Caco-2 (cell line): ENCODE measurements around the gene MAPK11. TPM values are rescaled to one million over a fixed set of nuclear protein-coding genes. Genes with fewer than 3 reads are reported as not detected.

Experiments used
- BruUV-seq: library from RNA; stranded (reverse); fragments of 400-500 nt; replicated peaks from 2 replicates; lab custom pipeline; 2021; lab: Mats Ljungman, UMichigan
- CTCF ChIA-PET: fragments of 300-600 bp; sonication (Branson Sonifier 250); formaldehyde crosslinking; loops from one replicate; lab custom pipeline; 2022; ENCODE audit warnings: antibody characterized with exemption; lab: Charles Lee
- POLR2A ChIA-PET: fragments of 300-600 bp; sonication (Branson Sonifier 250); formaldehyde crosslinking; loops from one replicate; lab custom pipeline; 2022; ENCODE audit warnings: antibody characterized with exemption; lab: Charles Lee
- DNase-seq, 2 experiments: peaks; one replicate each; pipeline versions ENCODE4 v3.0.0 to v3.0.0-alpha.2; 2020 to 2022
- H3K27me3 ChIP-seq: replicated peaks from 2 replicates; pipeline ENCODE4 v1.6.0; 2011; ENCODE audit warnings: low read length; ENCODE audit not compliant: control insufficient read depth, insufficient read depth
- H3K36me3 ChIP-seq: 2 replicates; pipeline ENCODE4 v1.5.1; 2011; ENCODE audit warnings: low read length; ENCODE audit not compliant: control insufficient read depth, insufficient read depth
- H3K4me1 ChIP-seq: fragments of 250-450 bp; sonication (Bioruptor Pico); 2 replicates; pipeline ENCODE4 v1.5.1; 2020; ENCODE audit warnings: mild to moderate bottlenecking
- H3K4me3 ChIP-seq: 2 replicates; pipeline ENCODE4 v1.5.1; 2011; ENCODE audit warnings: low read depth, mild to moderate bottlenecking, control low read depth, low read length
- H3K9me3 ChIP-seq: fragments of 250-450 bp; sonication (Bioruptor Pico); 2 replicates; pipeline ENCODE4 v1.5.1; 2020; ENCODE audit warnings: mild to moderate bottlenecking, moderate library complexity
- H3K27ac Mint-ChIP-seq: one replicate; pipeline ENCODE4 v1.8.0; 2022; ENCODE audit warnings: mixed read lengths; ENCODE audit not compliant: unreplicated experiment
- H3K27me3 Mint-ChIP-seq: one replicate; pipeline ENCODE4 v1.8.0; 2022; ENCODE audit warnings: mixed read lengths; ENCODE audit not compliant: insufficient read depth, unreplicated experiment
- H3K36me3 Mint-ChIP-seq: one replicate; pipeline ENCODE4 v1.8.0; 2022; ENCODE audit warnings: mild to moderate bottlenecking, mixed read lengths; ENCODE audit not compliant: insufficient read depth, unreplicated experiment
- H3K4me1 Mint-ChIP-seq: one replicate; pipeline ENCODE4 v1.8.0; 2022; ENCODE audit warnings: low read depth, mixed read lengths; ENCODE audit not compliant: unreplicated experiment
- H3K4me3 Mint-ChIP-seq: one replicate; pipeline ENCODE4 v1.8.0; 2022; ENCODE audit warnings: mild to moderate bottlenecking, moderate library complexity, mixed read lengths; ENCODE audit not compliant: unreplicated experiment
- H3K9me3 Mint-ChIP-seq: one replicate; pipeline ENCODE4 v1.8.0; 2022; ENCODE audit warnings: mixed read lengths; ENCODE audit not compliant: unreplicated experiment
- intact Hi-C: fragments of 100-400 bp; cut with micrococcal nuclease; formaldehyde crosslinking; loops from one replicate; pipeline ENCODE4 v1.10.0; 2022; ENCODE audit not compliant: unreplicated experiment
- total RNA-seq: library from RNA; stranded (reverse); gene quantifications from 2 replicates; pipeline ENCODE4 v1.2.3, GENCODE V29; 2022
- TF ChIP-seq, protein P1 (sequence below), 2 experiments: fragments of 200-600 bp in 1 of 2; IDR thresholded peaks; 1 replicate in 1 of 2; 2 replicates in 1 of 2; pipeline versions ENCODE4 v1.5.1 to v1.8.0; 2011 to 2022; ENCODE audit warnings: antibody characterized with exemption in 1 of 2, control low read depth in 1 of 2, inconsistent platforms in 1 of 2, low read depth in 1 of 2, low read length in 1 of 2, mild to moderate bottlenecking in 1 of 2, moderate library complexity in 1 of 2; ENCODE audit not compliant: insufficient read depth in 1 of 2, severe bottlenecking in 1 of 2, unreplicated experiment in 1 of 2

The MAPK11 gene
- total RNA-seq, 1 experiment from 2014 or later = 1.3 TPM

- Mint-ChIP-seq H3K36me3 (peaks cover 68% of the 10 kb centered on the region), H3K27ac (no peak overlapping the region), H3K4me1 (no peaks in the 10 kb centered on the region), H3K27me3 (no peaks in the 10 kb centered on the region), H3K4me3 (no peak overlapping the region), H3K9me3 (no peaks in the 10 kb centered on the region)
- BruUV-seq = no TSS peak
- Histone ChIP-seq H3K27me3 (no peaks in the 10 kb centered on the region), H3K4me1 (peaks cover 18% of the 10 kb centered on the region), H3K4me3 (no peak overlapping the region), H3K9me3 (no peaks in the 10 kb centered on the region), H3K36me3 (peaks cover 16% of the 10 kb centered on the region)
- TF ChIP-seq, protein P1, sequence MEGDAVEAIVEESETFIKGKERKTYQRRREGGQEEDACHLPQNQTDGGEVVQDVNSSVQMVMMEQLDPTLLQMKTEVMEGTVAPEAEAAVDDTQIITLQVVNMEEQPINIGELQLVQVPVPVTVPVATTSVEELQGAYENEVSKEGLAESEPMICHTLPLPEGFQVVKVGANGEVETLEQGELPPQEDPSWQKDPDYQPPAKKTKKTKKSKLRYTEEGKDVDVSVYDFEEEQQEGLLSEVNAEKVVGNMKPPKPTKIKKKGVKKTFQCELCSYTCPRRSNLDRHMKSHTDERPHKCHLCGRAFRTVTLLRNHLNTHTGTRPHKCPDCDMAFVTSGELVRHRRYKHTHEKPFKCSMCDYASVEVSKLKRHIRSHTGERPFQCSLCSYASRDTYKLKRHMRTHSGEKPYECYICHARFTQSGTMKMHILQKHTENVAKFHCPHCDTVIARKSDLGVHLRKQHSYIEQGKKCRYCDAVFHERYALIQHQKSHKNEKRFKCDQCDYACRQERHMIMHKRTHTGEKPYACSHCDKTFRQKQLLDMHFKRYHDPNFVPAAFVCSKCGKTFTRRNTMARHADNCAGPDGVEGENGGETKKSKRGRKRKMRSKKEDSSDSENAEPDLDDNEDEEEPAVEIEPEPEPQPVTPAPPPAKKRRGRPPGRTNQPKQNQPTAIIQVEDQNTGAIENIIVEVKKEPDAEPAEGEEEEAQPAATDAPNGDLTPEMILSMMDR (IDR thresholded peaks at IDR 0.05; ENCODE audit: insufficient read depth in 1 of 2, low read depth in 1 of 2, low read length in 1 of 2, severe bottlenecking in 1 of 2, unreplicated experiment in 1 of 2) = no peak
- intact Hi-C loops = no loop called here
- POLR2A ChIA-PET = no interaction called here
- CTCF ChIA-PET = no interaction called here
- DNase-seq = no peak
These were observed 8.9 kb upstream of the MAPK11 start for GRCh38 chr22:50278956-50279619.

- BruUV-seq = no TSS peak
- ChIA-PET POLR2A (no interaction called here), CTCF (no interaction called here)
- Histone ChIP-seq H3K4me1 (peaks cover 18% of the 10 kb centered on the region), H3K9me3 (no peaks in the 10 kb centered on the region), H3K36me3 (peaks cover 16% of the 10 kb centered on the region), H3K4me3 (no peak overlapping the region), H3K27me3 (no peaks in the 10 kb centered on the region)
- intact Hi-C loops = no loop called here
- Mint-ChIP-seq H3K4me1 (no peaks in the 10 kb centered on the region), H3K36me3 (peaks cover 66% of the 10 kb centered on the region), H3K27me3 (no peaks in the 10 kb centered on the region), H3K9me3 (no peaks in the 10 kb centered on the region), H3K27ac (no peak overlapping the region), H3K4me3 (no peak overlapping the region)
- DNase-seq = no peak
- TF ChIP-seq, protein P1 (IDR thresholded peaks at IDR 0.05; ENCODE audit: insufficient read depth in 1 of 2, low read depth in 1 of 2, low read length in 1 of 2, severe bottlenecking in 1 of 2, unreplicated experiment in 1 of 2) = no peak
These were observed 8.3 kb upstream of the MAPK11 start for GRCh38 chr22:50278461-50278860.

- H3K27me3 Mint-ChIP-seq = no peaks in the 10 kb centered on the region
- intact Hi-C loops = no loop called here
- POLR2A ChIA-PET = no interaction called here
- H3K4me1 Mint-ChIP-seq = no peaks in the 10 kb centered on the region
- no peak overlapping the region for H3K4me3 ChIP-seq
- H3K36me3 Mint-ChIP-seq = peaks cover 68% of the 10 kb centered on the region
- no TSS peak for BruUV-seq
- TF ChIP-seq, protein P1 (IDR thresholded peaks at IDR 0.05; ENCODE audit: insufficient read depth in 1 of 2, low read depth in 1 of 2, low read length in 1 of 2, severe bottlenecking in 1 of 2, unreplicated experiment in 1 of 2) = no peak
- H3K27ac Mint-ChIP-seq = no peak overlapping the region
- no peak for DNase-seq
- no peaks in the 10 kb centered on the region for H3K9me3 ChIP-seq
- peaks cover 16% of the 10 kb centered on the region for H3K36me3 ChIP-seq
- H3K9me3 Mint-ChIP-seq = no peaks in the 10 kb centered on the region
- no peaks in the 10 kb centered on the region for H3K27me3 ChIP-seq
- no peak overlapping the region for H3K4me3 Mint-ChIP-seq
- peaks cover 13% of the 10 kb centered on the region for H3K4me1 ChIP-seq
- CTCF ChIA-PET = no interaction called here
These were observed 7.6 kb upstream of the MAPK11 start for GRCh38 chr22:50277761-50278160.
